ENCODE results near the gene AIRE.

DNA sequence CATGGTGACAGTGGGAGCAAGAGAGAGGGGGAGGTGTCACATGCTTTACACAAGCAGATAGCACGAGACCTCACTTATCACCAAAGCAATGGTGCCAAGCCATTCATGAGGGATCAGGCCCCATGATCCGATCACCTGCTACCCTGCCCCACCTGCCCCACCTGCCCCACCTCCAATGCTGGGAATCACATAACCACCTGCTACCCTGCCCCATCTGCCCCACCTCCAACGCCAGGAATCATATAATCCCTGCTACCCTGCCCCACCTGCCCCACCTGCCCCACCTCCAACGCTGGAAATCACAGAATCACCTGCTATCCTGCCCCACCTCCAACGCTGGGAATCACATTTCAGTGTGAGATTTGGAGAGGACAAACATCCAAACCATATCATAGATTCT, 10.6 kb upstream of the AIRE start:
- TF ChIP-seq BHLHE40 (IDR thresholded peaks at IDR 0.05; ENCODE audit: low read length) (no peak), EZH2 (conservative IDR thresholded peaks at IDR 0.05; ENCODE audit: low read depth, low read length) (no peak), FOXM1 (CRISPR knock-in tag; IDR thresholded peaks at IDR 0.05) (no peak), NFIB (CRISPR knock-in tag; IDR thresholded peaks at IDR 0.05; ENCODE audit: borderline replicate concordance) (no peak), ZFX (CRISPR knock-in tag; IDR thresholded peaks at IDR 0.05; ENCODE audit: low read depth) (no peak), JUND (CRISPR knock-in tag; IDR thresholded peaks at IDR 0.05) (no peak)
- TF ChIP-seq, protein P1, sequence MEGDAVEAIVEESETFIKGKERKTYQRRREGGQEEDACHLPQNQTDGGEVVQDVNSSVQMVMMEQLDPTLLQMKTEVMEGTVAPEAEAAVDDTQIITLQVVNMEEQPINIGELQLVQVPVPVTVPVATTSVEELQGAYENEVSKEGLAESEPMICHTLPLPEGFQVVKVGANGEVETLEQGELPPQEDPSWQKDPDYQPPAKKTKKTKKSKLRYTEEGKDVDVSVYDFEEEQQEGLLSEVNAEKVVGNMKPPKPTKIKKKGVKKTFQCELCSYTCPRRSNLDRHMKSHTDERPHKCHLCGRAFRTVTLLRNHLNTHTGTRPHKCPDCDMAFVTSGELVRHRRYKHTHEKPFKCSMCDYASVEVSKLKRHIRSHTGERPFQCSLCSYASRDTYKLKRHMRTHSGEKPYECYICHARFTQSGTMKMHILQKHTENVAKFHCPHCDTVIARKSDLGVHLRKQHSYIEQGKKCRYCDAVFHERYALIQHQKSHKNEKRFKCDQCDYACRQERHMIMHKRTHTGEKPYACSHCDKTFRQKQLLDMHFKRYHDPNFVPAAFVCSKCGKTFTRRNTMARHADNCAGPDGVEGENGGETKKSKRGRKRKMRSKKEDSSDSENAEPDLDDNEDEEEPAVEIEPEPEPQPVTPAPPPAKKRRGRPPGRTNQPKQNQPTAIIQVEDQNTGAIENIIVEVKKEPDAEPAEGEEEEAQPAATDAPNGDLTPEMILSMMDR (CRISPR knock-in tag; IDR thresholded peaks at IDR 0.05): no peak

All from HepG2 (cell line).